ENCODE data around the gene PCK2. TPM values are rescaled to one million over a fixed set of nuclear protein-coding genes. Genes with fewer than 3 reads are reported as not detected.
A peak's percentile ranks its signal among the peaks of the same experiment; 100 is the strongest.

The PCK2 gene
- polyA plus RNA-seq, 12 donors, result 2.2 to 17.9 (median 3.5) TPM; not detected in 1

GRCh38 chr14:24114532-24115421, 20.7 kb downstream of the PCK2 start, which contains the start of the genes DCAF11 and NRL:
Gene DCAF11, plus strand, starts transcription at chr14:24114777. Its CDS starts 818 bp downstream, at chr14:24115595.
Gene NRL, minus strand, starts transcription at chr14:24114949. Its CDS starts 32,101 bp downstream, at chr14:24082848.
- DNase-seq, result peak; percentile 99

GRCh38 chr14:24115422-24116127, 21.5 kb downstream of the PCK2 start:
- DNase-seq, result no peak

- no peak for DNase-seq
These were observed 22.2 kb downstream of the PCK2 start for GRCh38 chr14:24116128-24116814.

DNA sequence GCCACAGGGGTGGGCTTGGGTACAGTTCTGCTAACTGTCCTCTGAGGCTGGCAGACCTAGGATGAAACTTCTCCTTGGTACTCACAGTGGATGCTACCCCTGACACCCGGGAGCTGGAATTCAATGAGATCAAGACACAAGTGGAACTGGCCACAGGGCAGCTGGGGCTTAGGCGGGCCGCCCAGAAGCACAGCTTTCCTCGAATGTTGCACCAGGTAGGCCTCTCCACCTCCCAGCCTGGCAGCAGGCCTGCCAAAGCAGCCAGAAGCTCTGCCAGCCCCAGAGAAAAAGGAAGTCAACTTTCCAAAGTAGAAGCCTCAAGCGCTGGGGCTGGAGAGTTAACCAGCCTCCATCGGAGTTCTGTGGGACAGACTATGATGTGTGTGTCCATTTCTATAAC, 23.1 kb downstream of the PCK2 start:
- DNase-seq, result no peak

DNA sequence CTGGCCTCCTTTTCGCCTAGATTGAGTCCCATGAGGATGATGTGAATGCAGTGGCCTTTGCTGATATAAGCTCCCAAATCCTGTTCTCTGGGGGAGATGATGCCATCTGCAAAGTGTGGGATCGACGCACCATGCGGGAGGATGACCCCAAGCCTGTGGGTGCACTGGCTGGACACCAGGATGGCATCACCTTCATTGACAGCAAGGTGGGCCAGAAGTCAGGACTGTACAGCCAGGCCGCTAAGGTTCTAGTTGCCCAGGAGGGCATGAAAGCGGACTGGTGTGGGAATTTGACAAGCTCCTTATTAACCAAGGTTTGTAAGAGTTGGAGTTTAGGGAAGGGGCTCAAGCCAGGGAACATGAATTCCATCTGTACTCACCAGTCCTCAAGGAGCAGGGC, 25.6 kb downstream of the PCK2 start:
- no peak for DNase-seq

DNA sequence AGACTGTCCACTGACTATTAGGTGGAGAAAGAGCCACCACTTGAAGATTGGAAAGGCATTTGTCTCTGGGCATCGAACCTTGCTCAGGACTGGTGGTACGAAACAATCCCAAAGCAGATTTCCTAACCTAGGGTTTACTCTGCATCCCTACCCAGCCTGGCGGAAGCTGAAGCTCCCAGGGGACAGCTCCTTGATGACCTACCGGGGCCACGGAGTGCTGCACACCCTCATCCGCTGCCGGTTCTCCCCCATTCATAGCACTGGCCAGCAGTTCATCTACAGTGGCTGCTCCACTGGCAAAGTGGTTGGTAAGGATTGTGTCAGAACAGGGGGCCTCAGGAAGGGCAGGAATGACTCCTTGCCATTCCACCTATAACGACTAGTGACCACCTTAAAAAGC, 27.1 kb downstream of the PCK2 start:
- no peak for DNase-seq

- DNase-seq, result no peak
These were observed 28.3 kb downstream of the PCK2 start for GRCh38 chr14:24122416-24122815.

DNA sequence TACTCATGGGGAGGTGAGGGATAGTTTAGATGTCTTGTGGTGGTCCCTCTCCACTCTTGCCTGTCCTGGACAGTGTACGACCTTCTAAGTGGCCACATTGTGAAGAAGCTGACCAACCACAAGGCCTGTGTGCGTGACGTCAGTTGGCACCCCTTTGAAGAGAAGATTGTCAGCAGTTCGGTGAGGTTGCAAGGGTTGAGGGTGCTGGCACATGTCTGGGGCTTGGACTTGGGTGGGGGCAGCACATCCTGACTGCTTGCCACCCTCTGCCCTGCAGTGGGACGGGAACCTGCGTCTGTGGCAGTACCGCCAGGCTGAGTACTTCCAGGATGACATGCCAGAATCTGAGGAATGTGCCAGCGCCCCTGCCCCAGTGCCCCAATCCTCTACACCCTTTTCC, 28.8 kb downstream of the PCK2 start:
- DNase-seq, result no peak

- DNase-seq, result no peak
These were observed 29.6 kb downstream of the PCK2 start for GRCh38 chr14:24123424-24124417.

- no peak for DNase-seq
These were observed 32.8 kb downstream of the PCK2 start for GRCh38 chr14:24126939-24127338.

- no peak for DNase-seq
These were observed 33.6 kb downstream of the PCK2 start for GRCh38 chr14:24127673-24128072.

- DNase-seq, result no peak
These were observed 35.4 kb downstream of the PCK2 start for GRCh38 chr14:24129410-24129998.

GRCh38 chr14:24130380-24130716, 36.2 kb downstream of the PCK2 start, which contains the start of gene FITM1:
Gene FITM1, plus strand, starts transcription at chr14:24130659. Its CDS starts 905 bp downstream, at chr14:24131564.
- DNase-seq, result no peak

- DNase-seq, result peak; percentile 64
These were observed 36.8 kb downstream of the PCK2 start for GRCh38 chr14:24130717-24131548.

DNA sequence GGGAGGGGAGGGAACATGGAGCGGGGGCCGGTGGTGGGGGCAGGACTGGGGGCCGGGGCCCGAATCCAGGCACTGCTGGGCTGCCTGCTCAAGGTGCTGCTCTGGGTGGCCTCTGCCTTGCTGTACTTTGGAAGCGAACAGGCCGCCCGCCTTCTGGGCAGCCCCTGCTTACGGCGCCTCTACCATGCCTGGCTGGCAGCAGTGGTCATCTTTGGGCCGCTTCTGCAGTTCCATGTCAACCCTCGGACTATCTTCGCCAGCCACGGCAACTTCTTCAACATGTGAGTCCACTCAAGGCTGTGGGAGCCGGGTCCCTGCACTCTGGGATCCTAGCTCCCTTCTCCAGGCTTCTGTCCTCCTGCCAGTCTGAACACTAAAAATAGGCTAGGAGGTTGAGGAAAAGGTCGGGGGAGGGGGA, 37.4 kb downstream of the PCK2 start:
- no peak for DNase-seq

DNA sequence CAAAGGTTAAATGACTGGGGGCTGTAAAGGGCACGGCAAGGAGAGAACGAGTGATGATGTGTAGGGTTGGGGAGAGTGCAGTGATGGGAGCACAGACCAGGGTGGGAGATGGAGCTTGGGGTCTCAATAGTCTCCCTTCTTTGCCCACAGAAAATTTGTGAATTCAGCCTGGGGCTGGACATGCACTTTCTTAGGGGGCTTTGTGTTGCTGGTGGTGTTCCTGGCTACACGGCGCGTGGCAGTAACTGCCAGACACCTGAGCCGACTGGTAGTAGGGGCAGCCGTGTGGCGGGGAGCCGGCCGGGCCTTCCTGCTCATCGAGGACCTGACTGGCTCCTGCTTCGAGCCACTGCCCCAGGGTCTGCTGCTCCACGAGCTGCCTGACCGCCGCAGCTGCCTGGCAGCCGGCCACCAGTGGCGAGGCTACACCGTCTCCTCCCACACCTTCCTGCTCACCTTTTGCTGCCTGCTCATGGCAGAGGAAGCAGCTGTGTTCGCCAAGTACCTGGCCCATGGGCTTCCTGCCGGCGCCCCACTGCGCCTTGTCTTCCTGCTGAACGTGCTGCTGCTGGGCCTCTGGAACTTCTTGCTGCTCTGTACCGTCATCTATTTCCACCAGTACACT, 38.1 kb downstream of the PCK2 start:
- no peak for DNase-seq

- DNase-seq, result no peak
These were observed 38.9 kb downstream of the PCK2 start for GRCh38 chr14:24132976-24133375.

DNA sequence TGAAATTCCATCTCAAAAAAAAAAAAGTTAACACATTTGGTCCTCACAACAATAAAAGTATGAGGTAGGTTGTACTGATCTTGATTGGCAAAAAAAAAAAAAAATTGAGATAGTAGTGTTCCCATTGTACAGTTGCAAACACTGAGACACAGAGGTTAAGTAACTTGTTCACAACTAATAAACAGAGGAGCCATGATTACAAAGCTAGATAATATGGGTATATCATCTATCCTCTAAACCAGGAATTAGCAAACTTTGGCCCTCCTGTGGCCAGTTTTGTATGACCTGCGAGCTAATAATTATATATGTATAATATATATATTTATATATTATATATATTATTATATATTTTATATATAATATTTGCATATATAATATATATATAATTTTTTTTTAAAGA, 39.6 kb downstream of the PCK2 start:
- DNase-seq, result no peak

GRCh38 chr14:24135584-24135833, 41.4 kb downstream of the PCK2 start:
- DNase-seq, result no peak
